ENCODE measurements around the gene MSH5.

MSH5 gene

DNA sequence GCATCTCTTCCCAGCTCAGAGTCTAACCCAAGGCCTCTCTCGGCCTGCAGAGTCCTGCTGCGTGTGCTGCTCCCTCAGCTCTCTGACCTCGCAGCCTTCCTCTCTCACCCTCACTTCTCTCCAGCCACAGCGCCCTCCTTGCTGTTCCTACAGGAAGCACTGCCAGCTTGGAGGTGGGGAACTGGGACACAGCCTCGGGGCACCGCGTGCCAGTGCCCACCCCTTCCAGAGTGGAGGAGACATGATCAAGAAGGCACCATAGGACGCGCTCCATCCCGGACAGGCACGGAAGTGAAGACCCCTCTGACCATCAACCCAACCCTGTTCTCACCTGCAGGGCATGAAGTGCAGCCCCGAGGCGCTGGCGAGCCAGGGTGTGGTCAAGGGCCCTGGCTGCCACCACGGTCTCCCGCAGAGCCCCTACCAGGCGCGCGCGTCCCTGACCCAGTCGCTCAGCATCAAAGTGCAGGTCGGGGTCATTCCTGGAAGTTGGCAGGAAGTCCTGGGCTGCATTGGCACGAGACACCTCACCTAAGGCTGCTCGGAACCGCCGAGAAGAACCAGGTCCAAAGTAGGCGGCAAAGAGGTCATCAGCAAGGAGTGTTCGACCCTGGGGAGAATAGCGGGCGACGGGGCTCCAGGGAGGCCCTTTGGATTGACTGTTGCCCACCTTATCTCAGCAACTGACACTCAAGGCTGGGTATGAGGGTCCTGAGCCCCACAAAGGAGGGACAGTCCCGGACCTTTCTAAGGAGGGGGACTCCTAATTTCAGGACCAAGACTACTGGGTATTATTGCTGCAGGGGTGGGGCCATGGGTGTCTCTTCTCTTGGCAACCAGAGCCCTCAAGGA is 36.1 kb downstream of the MSH5 start:
- no peak for FAIRE-seq
- TF ChIP-seq, protein P1, sequence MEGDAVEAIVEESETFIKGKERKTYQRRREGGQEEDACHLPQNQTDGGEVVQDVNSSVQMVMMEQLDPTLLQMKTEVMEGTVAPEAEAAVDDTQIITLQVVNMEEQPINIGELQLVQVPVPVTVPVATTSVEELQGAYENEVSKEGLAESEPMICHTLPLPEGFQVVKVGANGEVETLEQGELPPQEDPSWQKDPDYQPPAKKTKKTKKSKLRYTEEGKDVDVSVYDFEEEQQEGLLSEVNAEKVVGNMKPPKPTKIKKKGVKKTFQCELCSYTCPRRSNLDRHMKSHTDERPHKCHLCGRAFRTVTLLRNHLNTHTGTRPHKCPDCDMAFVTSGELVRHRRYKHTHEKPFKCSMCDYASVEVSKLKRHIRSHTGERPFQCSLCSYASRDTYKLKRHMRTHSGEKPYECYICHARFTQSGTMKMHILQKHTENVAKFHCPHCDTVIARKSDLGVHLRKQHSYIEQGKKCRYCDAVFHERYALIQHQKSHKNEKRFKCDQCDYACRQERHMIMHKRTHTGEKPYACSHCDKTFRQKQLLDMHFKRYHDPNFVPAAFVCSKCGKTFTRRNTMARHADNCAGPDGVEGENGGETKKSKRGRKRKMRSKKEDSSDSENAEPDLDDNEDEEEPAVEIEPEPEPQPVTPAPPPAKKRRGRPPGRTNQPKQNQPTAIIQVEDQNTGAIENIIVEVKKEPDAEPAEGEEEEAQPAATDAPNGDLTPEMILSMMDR (IDR thresholded peaks at IDR 0.05; ENCODE audit: insufficient read depth, missing control alignments) = no peak

DNA sequence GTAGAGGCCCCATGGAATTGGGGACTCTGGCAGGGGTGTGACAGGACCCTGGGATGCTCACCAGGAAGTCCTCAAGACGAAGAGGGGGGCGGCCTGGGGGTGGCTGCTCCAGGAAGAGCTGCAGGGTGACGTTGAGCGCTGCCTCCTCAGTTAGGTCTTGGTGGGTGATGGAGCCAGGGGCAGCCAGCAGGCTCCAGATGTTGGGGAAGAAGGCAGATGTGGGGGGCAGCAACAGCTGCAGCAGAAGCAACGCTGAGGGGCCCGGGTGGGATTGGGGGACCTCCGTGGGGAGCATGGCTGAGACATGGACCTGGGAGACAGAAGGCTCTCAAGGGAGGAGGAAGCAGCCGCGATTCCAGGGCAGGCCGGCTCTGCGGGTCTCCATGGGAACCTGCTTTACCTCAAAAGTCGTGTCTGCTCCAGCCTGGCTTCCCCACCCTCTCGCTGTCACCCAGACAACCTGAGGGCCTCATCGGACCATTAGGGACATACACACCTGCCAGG is 36.7 kb downstream of the MSH5 start:
- DNase-seq (ENCODE audit: insufficient read length, low spot score) = no peak
- no peak for FAIRE-seq

More for the DNA sequence above, 36.1 kb downstream of the MSH5 start:
- DNase-seq (ENCODE audit: insufficient read length, low spot score) = no peak

DNA sequence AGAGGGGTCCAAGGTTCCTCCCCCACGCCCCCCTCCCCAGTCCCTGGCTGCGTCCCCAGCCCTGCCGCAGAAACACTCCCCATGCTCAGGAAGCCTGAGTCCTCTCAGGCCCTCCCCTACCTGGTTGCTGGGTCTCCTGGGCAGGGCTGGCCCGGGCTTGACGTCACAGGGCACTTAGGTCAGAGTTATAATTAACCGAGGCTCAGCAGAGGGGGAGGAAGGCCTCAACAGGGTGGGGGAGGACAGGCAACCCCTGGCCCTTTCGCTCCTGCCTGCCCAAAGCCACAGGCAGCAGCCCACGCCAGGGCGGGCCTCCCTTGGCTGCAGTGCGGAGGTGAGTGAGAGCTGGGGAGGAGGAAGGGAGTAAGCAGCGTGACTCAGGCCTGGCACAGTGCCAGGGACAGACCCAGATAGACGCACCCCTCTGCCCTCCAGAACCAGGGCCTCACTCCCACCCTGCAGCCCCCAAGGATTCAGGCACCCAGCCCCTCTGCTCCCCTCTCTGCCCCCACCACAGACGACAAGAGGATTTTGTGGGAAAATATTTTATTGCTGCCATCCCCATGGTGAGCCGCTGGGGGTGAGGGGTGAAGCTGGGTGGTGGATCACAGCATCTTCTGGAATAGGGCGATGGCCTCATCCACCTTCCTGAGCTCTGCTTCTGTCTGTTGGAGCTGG is 37.3 kb downstream of the MSH5 start, which contains the start of gene VWA7:
VWA7 (minus strand) TSS at position 340 of the 678 bp plus-strand sequence. CDS start 549 bp downstream, outside the sequence.
- no peak for DNase-seq (ENCODE audit: insufficient read length, low spot score)
- no peak for FAIRE-seq
- TF ChIP-seq, protein P1 (IDR thresholded peaks at IDR 0.05; ENCODE audit: insufficient read depth, missing control alignments) = no peak

More for the DNA sequence above, 36.7 kb downstream of the MSH5 start:
- TF ChIP-seq, protein P1 (IDR thresholded peaks at IDR 0.05; ENCODE audit: insufficient read depth, missing control alignments) = no peak

DNA sequence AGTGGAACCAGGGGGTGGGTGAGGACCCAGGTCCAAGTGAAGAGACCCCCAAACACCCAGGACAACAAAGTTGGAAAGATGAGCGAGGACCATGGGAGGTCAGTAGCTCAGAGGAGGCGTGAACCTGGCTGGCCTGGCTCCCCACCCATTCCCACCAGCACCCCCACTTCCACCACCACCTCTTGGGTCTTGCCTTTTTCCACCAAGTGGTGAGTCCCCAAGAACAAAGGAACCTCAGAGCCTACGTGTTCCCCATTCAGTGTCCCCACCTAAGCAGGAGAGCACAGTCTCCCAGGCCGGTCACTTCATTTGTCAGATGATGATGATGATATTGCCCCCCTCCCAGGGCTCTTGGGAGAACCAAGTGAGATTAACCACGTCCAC is 37.9 kb downstream of the MSH5 start:
- TF ChIP-seq, protein P1 (IDR thresholded peaks at IDR 0.05; ENCODE audit: insufficient read depth, missing control alignments) = no peak
- DNase-seq (ENCODE audit: insufficient read length, low spot score) (no peak), FAIRE-seq (no peak)

DNA sequence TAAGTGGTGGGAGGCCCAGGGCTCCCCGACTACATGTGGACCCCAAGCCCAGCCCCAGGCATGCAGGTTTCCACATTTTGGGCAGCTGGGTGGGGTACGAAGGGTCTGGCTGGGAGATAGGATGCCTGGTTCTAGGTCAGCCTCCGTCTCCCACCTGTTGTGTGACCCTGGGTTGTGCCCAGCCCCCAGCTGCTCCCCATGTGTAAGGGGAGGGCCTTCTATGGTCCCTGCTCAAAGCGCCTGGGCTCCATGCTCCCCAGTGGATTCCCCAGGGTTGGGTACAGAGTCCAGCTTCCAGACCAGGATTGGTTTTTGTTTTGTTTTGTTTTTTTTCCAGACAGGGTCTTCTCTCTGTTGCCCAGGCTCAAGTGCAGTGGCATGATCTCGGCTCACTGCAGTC is 38.4 kb downstream of the MSH5 start:
- no peak for FAIRE-seq
- TF ChIP-seq, protein P1 (IDR thresholded peaks at IDR 0.05; ENCODE audit: insufficient read depth, missing control alignments) = no peak
- no peak for DNase-seq (ENCODE audit: insufficient read length, low spot score)

DNA sequence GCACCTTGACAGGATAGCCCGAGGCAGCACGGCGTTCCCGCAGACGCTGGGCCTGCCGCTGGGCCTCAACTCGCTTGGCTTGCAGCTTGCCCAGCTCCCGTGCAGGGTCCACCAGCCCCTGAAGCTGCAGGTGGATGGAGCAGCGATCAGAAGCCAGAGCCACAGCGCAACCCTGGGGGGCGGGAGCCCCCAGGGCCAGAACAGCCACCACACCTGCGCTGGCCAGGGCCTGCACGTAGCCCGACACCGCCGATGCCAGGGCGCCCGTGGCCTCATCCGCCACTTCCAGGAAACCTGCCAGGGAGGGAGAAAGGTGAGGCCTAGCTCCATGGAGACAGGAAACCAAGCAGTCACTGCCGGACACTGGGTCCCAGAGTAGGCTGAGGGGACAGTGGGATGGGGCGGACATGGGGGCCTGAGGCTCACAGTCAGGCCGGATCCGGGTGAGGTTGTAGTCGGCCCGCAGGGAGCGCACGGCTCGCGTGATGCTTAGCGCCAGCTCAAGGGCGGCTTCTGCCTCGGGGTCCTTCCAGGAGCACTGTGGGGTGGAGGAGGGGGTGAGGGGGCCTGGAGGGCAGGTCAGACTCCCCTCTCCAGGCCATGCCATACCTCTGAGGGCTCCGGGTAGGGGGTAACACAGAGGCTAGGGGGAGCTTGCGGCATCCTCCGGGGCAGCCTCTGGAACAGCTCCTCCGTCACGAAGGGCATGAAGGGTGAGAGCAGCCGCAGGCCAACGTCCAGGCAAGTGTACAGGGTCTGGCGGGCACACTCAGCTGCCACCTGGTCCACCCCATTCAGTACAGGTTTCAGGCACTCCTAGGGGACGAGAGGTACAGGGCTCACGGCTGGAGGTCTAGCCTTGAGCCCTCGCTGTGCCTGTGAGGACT is 39.4 kb downstream of the MSH5 start:
- TF ChIP-seq, protein P1 (IDR thresholded peaks at IDR 0.05; ENCODE audit: insufficient read depth, missing control alignments) = no peak
- FAIRE-seq = no peak
- DNase-seq (ENCODE audit: insufficient read length, low spot score) = no peak
